Neuronal stem cell (in vitro differentiated cells): Measurements from ENCODE around the gene TAF6L. TPM values are rescaled to one million over a fixed set of nuclear protein-coding genes. Genes with fewer than 3 reads are reported as not detected.

Source experiments
- DNase-seq: peaks from one replicate; pipeline ENCODE4 v3.0.0-alpha.2; 2013; ENCODE audit warnings: low spot score
- H2AFZ ChIP-seq: one replicate; pipeline ENCODE4 v1.6.1; 2013; ENCODE audit warnings: mild to moderate bottlenecking, low read length, inconsistent platforms
- H2AK5ac ChIP-seq: 2 replicates; pipeline ENCODE4 v1.6.1; 2013; ENCODE audit warnings: low read depth, mild to moderate bottlenecking, inconsistent platforms, low read length, moderate library complexity, mixed read lengths
- H2BK120ac ChIP-seq: 2 replicates; pipeline ENCODE4 v1.6.1; 2013; ENCODE audit warnings: low read depth, mild to moderate bottlenecking, inconsistent platforms, low read length, moderate library complexity, mixed read lengths
- H2BK12ac ChIP-seq: one replicate; pipeline ENCODE4 v1.6.1; 2013; ENCODE audit warnings: low read length, inconsistent platforms
- H2BK15ac ChIP-seq: 2 replicates; pipeline ENCODE4 v1.6.1; 2013; ENCODE audit warnings: mild to moderate bottlenecking, low read length, inconsistent platforms, mixed read lengths
- H2BK5ac ChIP-seq: one replicate; pipeline ENCODE4 v1.6.1; 2013; ENCODE audit warnings: inconsistent platforms, mild to moderate bottlenecking, low read length, moderate library complexity
- H3K14ac ChIP-seq: one replicate; pipeline ENCODE4 v1.6.1; 2013; ENCODE audit warnings: low read length, inconsistent platforms
- H3K18ac ChIP-seq: 2 replicates; pipeline ENCODE4 v1.6.1; 2013; ENCODE audit warnings: low read length, inconsistent platforms
- H3K23ac ChIP-seq: 2 replicates; pipeline ENCODE4 v1.6.1; 2013; ENCODE audit warnings: low read depth, mild to moderate bottlenecking, mixed read lengths, low read length, inconsistent platforms; ENCODE audit not compliant: poor library complexity
- H3K27ac ChIP-seq: replicated peaks from 3 replicates; pipeline ENCODE4 v1.5.1; 2013; ENCODE audit warnings: low read length, inconsistent platforms
- H3K27me3 ChIP-seq, 3 experiments: 2 replicates each; pipeline ENCODE4 v1.6.1; 2013; ENCODE audit warnings: low read length in 3 of 3, mild to moderate bottlenecking in 2 of 3, inconsistent platforms in 1 of 3, low read depth in 1 of 3, mixed read lengths in 1 of 3, moderate library complexity in 1 of 3; ENCODE audit not compliant: control insufficient read depth in 3 of 3, insufficient read depth in 3 of 3
- H3K36me3 ChIP-seq, 2 donors: replicated peaks in 1 of 2; 2 replicates each; pipeline ENCODE4 v1.6.1; 2013; ENCODE audit warnings: low read length in 2 of 2; ENCODE audit not compliant: control insufficient read depth in 2 of 2, insufficient read depth in 2 of 2
- H3K4ac ChIP-seq: 2 replicates; pipeline ENCODE4 v1.6.1; 2013; ENCODE audit warnings: inconsistent platforms, mild to moderate bottlenecking, low read length, moderate library complexity
- H3K4me1 ChIP-seq, 2 donors: 1 replicate in 1 of 2; 2 replicates in 1 of 2; pipeline ENCODE4 v1.6.1; 2013; ENCODE audit warnings: low read length in 2 of 2, low read depth in 1 of 2; ENCODE audit not compliant: control insufficient read depth in 2 of 2, insufficient read depth in 1 of 2
- H3K4me2 ChIP-seq: one replicate; pipeline ENCODE4 v1.6.1; 2013; ENCODE audit warnings: mild to moderate bottlenecking, low read length, inconsistent platforms; ENCODE audit not compliant: insufficient read depth, poor library complexity, severe bottlenecking
- H3K4me3 ChIP-seq, 2 donors: 2 replicates each; pipeline ENCODE4 v1.5.1; 2013; ENCODE audit warnings: low read length in 2 of 2, mild to moderate bottlenecking in 2 of 2, inconsistent platforms in 1 of 2, moderate library complexity in 1 of 2
- H3K79me1 ChIP-seq: one replicate; pipeline ENCODE4 v1.6.1; 2013; ENCODE audit warnings: low read depth, mild to moderate bottlenecking, inconsistent platforms, low read length, moderate library complexity
- H3K9ac ChIP-seq: one replicate; pipeline ENCODE4 v1.6.1; 2013; ENCODE audit warnings: mild to moderate bottlenecking, low read depth, low read length, inconsistent platforms; ENCODE audit not compliant: poor library complexity
- H3K9me3 ChIP-seq, 2 donors: replicated peaks in 1 of 2; 2 replicates each; pipeline versions ENCODE3 to v1.6.1; 2013; ENCODE audit warnings: low read length in 2 of 2, mild to moderate bottlenecking in 2 of 2, inconsistent platforms in 1 of 2, low read depth in 1 of 2, mixed read lengths in 1 of 2, moderate library complexity in 1 of 2; ENCODE audit not compliant: control insufficient read depth in 2 of 2, insufficient read depth in 1 of 2
- H4K8ac ChIP-seq: one replicate; pipeline ENCODE4 v1.6.1; 2013; ENCODE audit warnings: low read depth, mild to moderate bottlenecking, inconsistent platforms, low read length, moderate library complexity
- H4K91ac ChIP-seq: one replicate; pipeline ENCODE4 v1.6.1; 2013; ENCODE audit warnings: low read length, low read depth, mild to moderate bottlenecking, inconsistent platforms; ENCODE audit not compliant: poor library complexity
- WGBS, 2 donors: extraction: QIAGEN DNeasy Blood & Tissue Kit; methylation state at CpG; one replicate each; pipeline ENCODE4 v1.1.7; 2013; ENCODE audit warnings: missing lambda C conversion rate in 2 of 2, mixed read lengths in 1 of 2; ENCODE audit not compliant: insufficient read length in 2 of 2, insufficient replicate concordance in 1 of 2; ENCODE audit errors: extremely low coverage in 2 of 2; 5-methylcytosine and 5-hydroxymethylcytosine counted together
- polyA plus RNA-seq, 2 experiments: library from polyadenylated mRNA; stranded (reverse); fragments of 200-250 nt; gene quantifications; one replicate each; pipeline ENCODE4 v1.2.3, GENCODE V29; 2013

The TAF6L gene
- polyA plus RNA-seq (2013, experiment 1 of 2): 13.5 TPM
- 15.0 TPM for polyA plus RNA-seq (2013, experiment 2 of 2)

- peak within 1 kb of the TSS; percentile 96 for H2AFZ ChIP-seq
- no peaks in the 10 kb centered on the region for H3K9me3 ChIP-seq
- H3K9ac ChIP-seq: peak within 1 kb of the TSS; percentile 92
- H3K4me3 ChIP-seq: peak within 1 kb of the TSS; percentile 78 to 88
- peak within 1 kb of the TSS; percentile 77 for H2BK15ac ChIP-seq
- WGBS, 2 donors: no CpG with 5 or more reads among the region's 60 CpGs
- DNase-seq: peak; percentile 94
- H2BK12ac ChIP-seq: no peak within 1 kb of the TSS
- H2BK120ac ChIP-seq: no peak within 1 kb of the TSS
- H4K8ac ChIP-seq: peak within 1 kb of the TSS; percentile 98
- H3K23ac ChIP-seq: peak within 1 kb of the TSS; percentile 81
- no peak within 1 kb of the TSS for H3K14ac ChIP-seq
- H3K27me3 ChIP-seq: no peaks in the 10 kb centered on the region
- peak within 1 kb of the TSS; percentile 98 for H3K27ac ChIP-seq
- peaks cover 19 to 44% of the 10 kb centered on the region in 2 donors for H3K36me3 ChIP-seq
- H3K18ac ChIP-seq: peak within 1 kb of the TSS; percentile 97
- H3K4me2 ChIP-seq: peak within 1 kb of the TSS; percentile 78
- H4K91ac ChIP-seq: no peak within 1 kb of the TSS
- peaks cover 10 to 19% of the 10 kb centered on the region in 2 donors for H3K4me1 ChIP-seq
- H2BK5ac ChIP-seq: peak within 1 kb of the TSS; percentile 90
- peak within 1 kb of the TSS; percentile 47 for H3K4ac ChIP-seq
- H2AK5ac ChIP-seq: peak within 1 kb of the TSS; percentile 20
- H3K79me1 ChIP-seq: peaks cover 1% of the 10 kb centered on the region
These were observed at the start of gene TAF6L for GRCh38 chr11:62771144-62772021. TSS of gene TAF6L (plus strand) at chr11:62771396. CDS start at chr11:62775784, 4,388 bp downstream.

GRCh38 chr11:62721994-62722393 is 49.2 kb upstream of the TAF6L start:
- Histone ChIP-seq H3K23ac (no peak overlapping the region), H4K91ac (no peak overlapping the region), H2BK15ac (no peak overlapping the region), H2BK120ac (no peak overlapping the region), H3K4me3 (no peak overlapping the region), H3K9ac (no peak overlapping the region), H2BK12ac (no peak overlapping the region), H3K79me1 (no peaks in the 10 kb centered on the region), H2BK5ac (no peak overlapping the region), H4K8ac (no peak overlapping the region), H3K4ac (no peak overlapping the region), H2AFZ (no peak overlapping the region), H2AK5ac (no peak overlapping the region), H3K4me1 (peaks cover 0 to 13% of the 10 kb centered on the region in 2 donors), H3K36me3 (peaks cover 45 to 93% of the 10 kb centered on the region in 2 donors), H3K9me3 (no peaks in the 10 kb centered on the region), H3K14ac (no peak overlapping the region), H3K4me2 (no peak overlapping the region), H3K27me3 (no peaks in the 10 kb centered on the region), H3K27ac (no peak overlapping the region), H3K18ac (no peak overlapping the region)
- WGBS, 2 donors: no CpG with 5 or more reads among the region's 7 CpGs
- DNase-seq: no peak

- Histone ChIP-seq H3K4ac (no peak overlapping the region), H2BK120ac (no peak overlapping the region), H3K9me3 (no peaks in the 10 kb centered on the region), H3K4me3 (no peak overlapping the region), H3K27ac (no peak overlapping the region), H4K8ac (no peak overlapping the region), H2BK5ac (no peak overlapping the region), H2AK5ac (no peak overlapping the region), H3K23ac (no peak overlapping the region), H3K14ac (no peak overlapping the region), H4K91ac (no peak overlapping the region), H3K27me3 (no peaks in the 10 kb centered on the region), H3K4me1 (peaks cover 0 to 13% of the 10 kb centered on the region in 2 donors), H2AFZ (no peak overlapping the region), H3K18ac (no peak overlapping the region), H3K79me1 (no peaks in the 10 kb centered on the region), H3K9ac (no peak overlapping the region), H3K4me2 (no peak overlapping the region), H2BK15ac (no peak overlapping the region), H2BK12ac (no peak overlapping the region), H3K36me3 (peaks cover 36 to 72% of the 10 kb centered on the region in 2 donors)
- no peak for DNase-seq
- WGBS, 2 donors: no CpG with 5 or more reads among the region's 8 CpGs
These were observed 47.0 kb upstream of the TAF6L start for GRCh38 chr11:62724171-62724570.

GRCh38 chr11:62725646-62726045 is 45.5 kb upstream of the TAF6L start:
- no CpG with 5 or more reads among the region's 7 CpGs for WGBS, 2 donors
- Histone ChIP-seq H2BK15ac (no peak overlapping the region), H3K79me1 (no peaks in the 10 kb centered on the region), H3K4me2 (peak overlapping the region; percentile 99), H4K91ac (no peak overlapping the region), H3K4me1 (peaks cover 0 to 18% of the 10 kb centered on the region in 2 donors), H3K4me3 (peak overlapping the region; percentile 92 to 96), H3K36me3 (peaks cover 24 to 63% of the 10 kb centered on the region in 2 donors), H3K23ac (no peak overlapping the region), H3K4ac (no peak overlapping the region), H4K8ac (no peak overlapping the region), H2BK120ac (no peak overlapping the region), H3K14ac (no peak overlapping the region), H3K18ac (no peak overlapping the region), H2BK12ac (no peak overlapping the region), H3K9me3 (no peaks in the 10 kb centered on the region), H2AFZ (no peak overlapping the region), H2BK5ac (no peak overlapping the region), H2AK5ac (no peak overlapping the region), H3K9ac (no peak overlapping the region), H3K27me3 (no peaks in the 10 kb centered on the region), H3K27ac (no peak overlapping the region)
- no peak for DNase-seq
